Measurements from ENCODE around the gene BEND6. TPM values are rescaled to one million over a fixed set of nuclear protein-coding genes. Genes with fewer than 3 reads are reported as not detected.

BEND6 gene
- total RNA-seq, 1 experiment from 2014 or later = 14.1 TPM

Other genes with a start within 250 kb of the BEND6 start
- 17.0 and 19.1 TPM in 2 replicates for gene KIAA1586, start 91.6 kb downstream of the BEND6 start, total RNA-seq (2014; rRNA removed; shearing (Covaris generic))
- gene ZNF451, start 135.1 kb downstream of the BEND6 start, total RNA-seq (2014; rRNA removed; shearing (Covaris generic)) = 27.7 and 33.2 TPM in 2 replicates
- gene BAG2, start 217.2 kb downstream of the BEND6 start, total RNA-seq (2014; rRNA removed; shearing (Covaris generic)) = 22.6 and 23.1 TPM in 2 replicates